Gastrocnemius medialis (tissue), 4 donors: ENCODE results near the gene SHC4. TPM values are rescaled to one million over a fixed set of nuclear protein-coding genes. Genes with fewer than 3 reads are reported as not detected.

Source experiments
- ATAC-seq, 2 donors: fragments of 150-250 bp; one replicate each; pipeline ENCODE4 v1.9.1; 2016
- DNase-seq, 2 donors: peaks; one replicate each; pipeline ENCODE4 v3.0.0-alpha.2; 2019
- H3K27ac ChIP-seq, 4 donors: fragments of 200-600 bp; sonication (generic); 1 replicate in 1 of 4; 2 replicates in 3 of 4; pipeline ENCODE4 v1.5.1; 2016 to 2018; ENCODE audit warnings: mild to moderate bottlenecking in 2 of 4, moderate library complexity in 1 of 4
- H3K27me3 ChIP-seq, 3 donors: fragments of 200-600 bp; sonication (generic) in 2 of 3; 1 replicate in 1 of 3; 2 replicates in 2 of 3; pipeline versions ENCODE4 v1.5.1 to v1.6.0; 2016 to 2019; ENCODE audit warnings: mild to moderate bottlenecking in 1 of 3, moderate library complexity in 1 of 3
- H3K36me3 ChIP-seq, 2 donors: fragments of 200-600 bp; sonication (generic) in 1 of 2; one replicate each; pipeline ENCODE4 v1.5.1; 2017 to 2018
- H3K4me1 ChIP-seq, 2 donors: fragments of 200-600 bp; sonication (generic) in 1 of 2; one replicate each; pipeline ENCODE4 v1.5.1; 2016 to 2017; ENCODE audit warnings: mild to moderate bottlenecking in 2 of 2
- H3K4me3 ChIP-seq, 4 donors: fragments of 200-600 bp; sonication (generic) in 3 of 4; 1 replicate in 1 of 4; 2 replicates in 3 of 4; pipeline ENCODE4 v1.5.1; 2016 to 2019; ENCODE audit warnings: mild to moderate bottlenecking in 2 of 4
- H3K9me3 ChIP-seq, 3 donors: fragments of 200-600 bp; sonication (generic) in 2 of 3; 1 replicate in 1 of 3; 2 replicates in 2 of 3; pipeline ENCODE4 v1.5.1; 2016 to 2019
- CTCF ChIP-seq, 5 experiments: fragments of 450-650 bp in 3 of 5; fragments of 200-600 bp in 2 of 5; sonication (generic) in 2 of 5; IDR thresholded peaks in 4 of 5; conservative IDR thresholded peaks in 1 of 5; 1 replicate in 4 of 5; 2 replicates in 1 of 5; pipeline ENCODE4 v1.5.1; 2016 to 2019; ENCODE audit warnings: antibody characterized with exemption in 5 of 5, mild to moderate bottlenecking in 3 of 5, moderate library complexity in 3 of 5
- POLR2A ChIP-seq, 2 donors: fragments of 450-650 bp; IDR thresholded peaks; one replicate each; pipeline ENCODE4 v1.6.1; 2017; ENCODE audit warnings: antibody characterized with exemption in 2 of 2, mild to moderate bottlenecking in 2 of 2, moderate library complexity in 2 of 2
- in situ Hi-C, 4 donors: fragments of 200-750 bp; cut with MboI; loops; one replicate each; pipeline versions ENCODE4 v1.15.0 to v1.8.0; 2017; ENCODE audit warnings: low sequenced_read_pairs in 4 of 4
- intact Hi-C: fragments of 100-400 bp; cut with DNase I; formaldehyde crosslinking; loops from one replicate; pipeline ENCODE4 v1.15.1; 2023; ENCODE audit warnings: low total_unique reads
- total RNA-seq, 4 donors: library from RNA; depleted of rRNA; stranded (reverse); fragments of >200 nt; gene quantifications; one replicate each; pipeline versions ENCODE4 v1.1.0 to v1.2.3, GENCODE V29; 2016

SHC4 gene
- total RNA-seq, 4 donors from 2014 or later: 0.29 to 0.39 TPM; not detected in 2

GRCh38 chr15:48850648-48851047 is 113.1 kb downstream of the SHC4 start:
- H3K36me3 ChIP-seq: no peaks in the 10 kb centered on the region
- H3K4me3 ChIP-seq: no peak overlapping the region
- no peak for DNase-seq
- H3K9me3 ChIP-seq: no peaks in the 10 kb centered on the region
- no peak overlapping the region for H3K27ac ChIP-seq
- in situ Hi-C loops (loop anchor here in 3 of 4 donors (25.0 kb wide), 3 partner anchors 312 to 1287 kb away; partner anchors contain the start of genes FGF7 (in 2 of the 3), COPS2 (in 1 of the 3) and GALK2 (in 1 of the 3)), intact Hi-C loops (loop anchor here (10.0 kb wide), 1 partner anchor 496 kb away; no protein-coding TSS in a partner anchor)
- TF ChIP-seq POLR2A (IDR thresholded peaks at IDR 0.05) (no peak), CTCF (IDR thresholded peaks at IDR 0.05 in 4 of 5, conservative IDR thresholded peaks at IDR 0.05 in 1 of 5) (no peak)
- no peak for ATAC-seq
- no peaks in the 10 kb centered on the region for H3K27me3 ChIP-seq
- H3K4me1 ChIP-seq: no peaks in the 10 kb centered on the region

- intact Hi-C loops (no loop called here), in situ Hi-C loops (no loop called here)
- no peaks in the 10 kb centered on the region for H3K27me3 ChIP-seq
- no peak for DNase-seq
- no peak for TF ChIP-seq POLR2A (IDR thresholded peaks at IDR 0.05)
- no peak for TF ChIP-seq CTCF (IDR thresholded peaks at IDR 0.05 in 4 of 5, conservative IDR thresholded peaks at IDR 0.05 in 1 of 5)
- no peaks in the 10 kb centered on the region for H3K9me3 ChIP-seq
- H3K4me3 ChIP-seq: no peak overlapping the region
- H3K36me3 ChIP-seq: no peaks in the 10 kb centered on the region
- no peak for ATAC-seq
- H3K27ac ChIP-seq: no peak overlapping the region
- no peaks in the 10 kb centered on the region for H3K4me1 ChIP-seq
Measured at GRCh38 chr15:48845123-48845522, 118.6 kb downstream of the SHC4 start.

GRCh38 chr15:48842501-48842900 is 121.2 kb downstream of the SHC4 start:
- in situ Hi-C loops: no loop called here
- no peaks in the 10 kb centered on the region for H3K4me1 ChIP-seq
- DNase-seq (no peak), ATAC-seq (no peak)
- no peaks in the 10 kb centered on the region for H3K36me3 ChIP-seq
- TF ChIP-seq CTCF (IDR thresholded peaks at IDR 0.05 in 4 of 5, conservative IDR thresholded peaks at IDR 0.05 in 1 of 5) (no peak), POLR2A (IDR thresholded peaks at IDR 0.05) (no peak)
- intact Hi-C loops: no loop called here
- H3K4me3 ChIP-seq: no peak overlapping the region
- no peak overlapping the region for H3K27ac ChIP-seq
- H3K27me3 ChIP-seq: no peaks in the 10 kb centered on the region
- no peaks in the 10 kb centered on the region for H3K9me3 ChIP-seq

- no peak overlapping the region for H3K27ac ChIP-seq
- H3K27me3 ChIP-seq: no peaks in the 10 kb centered on the region
- intact Hi-C loops (no loop called here), in situ Hi-C loops (no loop called here)
- no peaks in the 10 kb centered on the region for H3K9me3 ChIP-seq
- H3K36me3 ChIP-seq: no peaks in the 10 kb centered on the region
- no peaks in the 10 kb centered on the region for H3K4me1 ChIP-seq
- no peak overlapping the region for H3K4me3 ChIP-seq
- DNase-seq (no peak), ATAC-seq (no peak)
- TF ChIP-seq POLR2A (IDR thresholded peaks at IDR 0.05): no peak
- TF ChIP-seq CTCF (IDR thresholded peaks at IDR 0.05 in 4 of 5, conservative IDR thresholded peaks at IDR 0.05 in 1 of 5): no peak
Measured at GRCh38 chr15:48834756-48835155, 129.0 kb downstream of the SHC4 start.
